GM12874 (cell line): ENCODE data around the gene RAD51B.

Experiments used
- CTCF ChIP-seq: IDR thresholded peaks from 2 replicates; pipeline ENCODE4 v1.5.1; 2011; ENCODE audit warnings: low read depth, mild to moderate bottlenecking, control low read depth, low read length, moderate library complexity; ENCODE audit not compliant: insufficient read depth

RAD51B gene

GRCh38 chr14:68216079-68216478, 396.5 kb downstream of the RAD51B start:
- TF ChIP-seq CTCF, result no peak

- TF ChIP-seq CTCF, result no peak
Observed at GRCh38 chr14:68216957-68217356, 397.4 kb downstream of the RAD51B start.

- TF ChIP-seq CTCF, result no peak
Observed at GRCh38 chr14:68217791-68218340, 398.3 kb downstream of the RAD51B start.

GRCh38 chr14:68219407-68219806, 399.8 kb downstream of the RAD51B start:
- no peak for TF ChIP-seq CTCF

GRCh38 chr14:68222154-68222553, 402.6 kb downstream of the RAD51B start:
- TF ChIP-seq CTCF, result no peak

GRCh38 chr14:68222726-68223125, 403.1 kb downstream of the RAD51B start:
- no peak for TF ChIP-seq CTCF

- no peak for TF ChIP-seq CTCF
Observed at GRCh38 chr14:68223631-68224030, 404.1 kb downstream of the RAD51B start.
